ENCODE measurements around the gene USP22. TPM values are rescaled to one million over a fixed set of nuclear protein-coding genes. Genes with fewer than 3 reads are reported as not detected.

The USP22 gene
- total and polyA plus RNA-seq, 10 of the 15 experiments (the other 5 are each of a cell fraction or from before 2014, with no cell fraction given) = 10.8 to 218 (median 98.8) TPM

- no TSS peak for BruUV-seq (replicated peaks)
Measured at GRCh38 chr17:21072745-21073197, 30.0 kb upstream of the USP22 start.

GRCh38 chr17:21066394-21066793 is 23.6 kb upstream of the USP22 start:
- ChIA-PET SMC1A (ENCODE audit: uncharacterized antibody, unreplicated experiment) (no interaction called here), CTCF (no interaction called here), RAD21 (ENCODE audit: unreplicated experiment) (no interaction called here), POLR2A (interaction anchor here (0.5 kb wide), 1 partner anchor 50 kb away, joined by 3 read pairs; no protein-coding TSS in a partner anchor)
- Histone ChIP-seq H3K27ac (ENCODE audit: control insufficient read depth, insufficient read depth) (no peak overlapping the region), H3K36me3 (ENCODE audit: control insufficient read depth in 2 of 2, insufficient read depth in 2 of 2, low read length in 1 of 2) (no peaks in the 10 kb centered on the region), H3K27me3 (replicated peaks in 1 of 2; ENCODE audit: control insufficient read depth in 2 of 2, insufficient read depth in 2 of 2, low read length in 1 of 2) (no peaks in the 10 kb centered on the region), H3K4me1 (ENCODE audit: control insufficient read depth, insufficient read depth, low read length) (peaks cover 17% of the 10 kb centered on the region), H3K79me2 (ENCODE audit: control insufficient read depth, insufficient read depth, low read length) (no peaks in the 10 kb centered on the region), H3K4me3 (no peak overlapping the region), H3K4me2 (ENCODE audit: control insufficient read depth, insufficient read depth) (no peak overlapping the region), H3K9ac (ENCODE audit: control insufficient read depth, insufficient read depth, low read length) (no peak overlapping the region), H3K9me3 (replicated peaks; ENCODE audit: control insufficient read depth, insufficient read depth, low read length) (no peaks in the 10 kb centered on the region), H4K20me1 (ENCODE audit: control insufficient read depth, insufficient read depth) (no peaks in the 10 kb centered on the region), H2AFZ (ENCODE audit: control insufficient read depth, low read depth, low read length) (no peak overlapping the region)
- BruUV-seq (replicated peaks) = no TSS peak
- intact Hi-C loops (cut with micrococcal nuclease; ENCODE audit: unreplicated experiment) = no loop called here
- ATAC-seq (no peak), FAIRE-seq (no peak), DNase-seq (ENCODE audit: low read depth, low spot score) (no peak)
- WGBS (ENCODE audit: insufficient coverage, insufficient replicate concordance, low lambda C conversion rate, missing lambda C conversion rate) = 84% methylated on average over 2 of the region's 2 CpGs
- in situ Hi-C loops (cut with MboI) = no loop called here
- no peak for TF ChIP-seq BHLHE40 (IDR thresholded peaks at IDR 0.05; ENCODE audit: borderline replicate concordance in 1 of 2, low read depth in 2 of 2, low read length in 1 of 2)
- no peak for TF ChIP-seq ZNF24 (IDR thresholded peaks at IDR 0.05)
- no peak for TF ChIP-seq TARDBP (IDR thresholded peaks at IDR 0.05; ENCODE audit: borderline replicate concordance)
- TF ChIP-seq POU2F2 (IDR thresholded peaks at IDR 0.05; ENCODE audit: borderline replicate concordance, low read depth, low read length) = no peak
- no peak for TF ChIP-seq POLR2AphosphoS5 (IDR thresholded peaks at IDR 0.05; ENCODE audit: low read length)
- no peak for TF ChIP-seq CREB1 (IDR thresholded peaks at IDR 0.05; ENCODE audit: low read depth)
- no peak for TF ChIP-seq ZNF217 (IDR thresholded peaks at IDR 0.05)
- TF ChIP-seq ZZZ3 (IDR thresholded peaks at IDR 0.05; ENCODE audit: control insufficient read depth, insufficient read length, low read depth) = no peak

More at GRCh38 chr17:21072745-21073197, 30.0 kb upstream of the USP22 start:
- Histone ChIP-seq H3K4me2 (ENCODE audit: control insufficient read depth, insufficient read depth) (no peak overlapping the region), H3K27ac (ENCODE audit: control insufficient read depth, insufficient read depth) (no peak overlapping the region), H3K79me2 (ENCODE audit: control insufficient read depth, insufficient read depth, low read length) (no peaks in the 10 kb centered on the region), H3K4me3 (no peak overlapping the region), H2AFZ (ENCODE audit: control insufficient read depth, low read depth, low read length) (no peak overlapping the region), H3K27me3 (replicated peaks in 1 of 2; ENCODE audit: control insufficient read depth in 2 of 2, insufficient read depth in 2 of 2, low read length in 1 of 2) (no peaks in the 10 kb centered on the region), H3K36me3 (ENCODE audit: control insufficient read depth in 2 of 2, insufficient read depth in 2 of 2, low read length in 1 of 2) (no peaks in the 10 kb centered on the region), H4K20me1 (ENCODE audit: control insufficient read depth, insufficient read depth) (no peaks in the 10 kb centered on the region), H3K9ac (ENCODE audit: control insufficient read depth, insufficient read depth, low read length) (no peak overlapping the region), H3K9me3 (replicated peaks; ENCODE audit: control insufficient read depth, insufficient read depth, low read length) (no peaks in the 10 kb centered on the region), H3K4me1 (ENCODE audit: control insufficient read depth, insufficient read depth, low read length) (no peaks in the 10 kb centered on the region)
- ChIA-PET POLR2A (no interaction called here), CTCF (interaction anchor here (1.0 kb wide), 1 partner anchor 27 kb away, joined by 4 read pairs; no protein-coding TSS in a partner anchor), RAD21 (ENCODE audit: unreplicated experiment) (no interaction called here), SMC1A (ENCODE audit: uncharacterized antibody, unreplicated experiment) (interaction anchor here (1.0 kb wide), 1 partner anchor 20 kb away, joined by 4 read pairs; no protein-coding TSS in a partner anchor)
- WGBS (ENCODE audit: insufficient coverage, insufficient replicate concordance, low lambda C conversion rate, missing lambda C conversion rate) = 46% methylated on average over 9 of the region's 11 CpGs
- TF ChIP-seq ZNF24 (IDR thresholded peaks at IDR 0.05) (no peak), HDAC2 (IDR thresholded peaks at IDR 0.05) (no peak), JUND (IDR thresholded peaks at IDR 0.05; ENCODE audit: low read depth, low read length) (no peak), BMI1 (IDR thresholded peaks at IDR 0.05; ENCODE audit: borderline replicate concordance) (no peak), ZNF274 (IDR thresholded peaks at IDR 0.05; ENCODE audit: insufficient read depth, insufficient read length) (no peak), TCF7 (IDR thresholded peaks at IDR 0.05; ENCODE audit: borderline replicate concordance) (no peak), NFYB (IDR thresholded peaks at IDR 0.05; ENCODE audit: insufficient read depth, low read depth, low read length) (no peak), GABPA (IDR thresholded peaks at IDR 0.05; ENCODE audit: low read depth) (no peak), SUZ12 (IDR thresholded peaks at IDR 0.05; ENCODE audit: unreplicated experiment) (no peak), USF1 (IDR thresholded peaks at IDR 0.05; ENCODE audit: borderline replicate concordance, extremely low read length, insufficient read depth, low read depth, low read length) (no peak), CBX5 (IDR thresholded peaks at IDR 0.05; ENCODE audit: low read depth) (no peak), SRF (IDR thresholded peaks at IDR 0.05; ENCODE audit: low read depth in 2 of 2, low read length in 2 of 2) (no peak), ZBED1 (IDR thresholded peaks at IDR 0.05; ENCODE audit: borderline replicate concordance) (no peak)
- in situ Hi-C loops (cut with MboI) (no loop called here), intact Hi-C loops (cut with micrococcal nuclease; ENCODE audit: unreplicated experiment) (no loop called here)
- DNase-seq (ENCODE audit: low read depth, low spot score) (no peak), ATAC-seq (no peak), FAIRE-seq (no peak)
